GM10266 (cell line): Measurements from ENCODE around the gene TMEM132D.
"Not testable (repeated sequence)": the region's sequence is repeated elsewhere in the genome, so short reads cannot be mapped to it uniquely, and the experiment has no call there.

Experiments used
- DNase-seq: peaks from one replicate; pipeline ENCODE4 v3.0.0; 2012; ENCODE audit errors: extremely low spot score
- TF ChIP-seq, protein P1 (sequence below): IDR thresholded peaks from 2 replicates; pipeline ENCODE4 v1.5.1; 2012; ENCODE audit warnings: mild to moderate bottlenecking, low read depth; ENCODE audit not compliant: control insufficient read depth, insufficient read depth; ENCODE audit errors: missing control alignments

Gene TMEM132D

DNA sequence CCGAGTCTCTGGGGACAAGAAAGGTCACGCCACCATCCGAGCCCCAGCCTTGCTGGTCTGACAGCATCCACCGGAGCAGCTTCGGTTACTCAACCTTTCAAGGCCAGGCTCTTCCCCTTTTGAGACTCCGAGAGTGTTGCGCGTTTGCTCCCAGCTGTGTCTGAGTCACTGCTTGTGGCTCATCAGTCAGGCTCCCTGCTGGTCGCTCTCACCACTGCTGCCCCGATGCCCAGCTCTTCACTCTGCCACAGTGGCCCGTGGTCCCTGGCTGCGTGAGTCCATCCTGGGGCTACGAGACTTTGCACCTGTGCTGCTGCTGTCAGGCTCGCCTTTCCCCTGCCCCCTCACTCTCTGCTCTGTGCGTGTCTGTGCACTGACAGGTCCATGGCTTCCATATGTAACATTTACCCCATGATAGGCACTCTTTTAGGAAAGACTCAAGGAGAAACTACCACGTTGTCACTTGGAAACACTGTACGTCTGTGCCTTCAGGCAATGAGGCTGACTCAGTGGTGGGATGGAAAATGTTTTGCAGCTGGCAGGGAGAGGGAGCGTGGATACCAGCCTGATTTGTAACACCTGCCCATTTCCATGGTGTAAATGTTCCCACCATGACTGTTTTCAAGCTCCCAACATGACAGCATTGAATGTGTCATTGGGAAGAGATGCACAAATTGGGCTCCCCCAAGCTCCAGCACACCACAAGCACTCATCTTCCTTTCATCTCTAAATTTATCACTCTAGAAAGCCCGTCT lies 350.7 kb downstream of the TMEM132D start:
- TF ChIP-seq, protein P1, sequence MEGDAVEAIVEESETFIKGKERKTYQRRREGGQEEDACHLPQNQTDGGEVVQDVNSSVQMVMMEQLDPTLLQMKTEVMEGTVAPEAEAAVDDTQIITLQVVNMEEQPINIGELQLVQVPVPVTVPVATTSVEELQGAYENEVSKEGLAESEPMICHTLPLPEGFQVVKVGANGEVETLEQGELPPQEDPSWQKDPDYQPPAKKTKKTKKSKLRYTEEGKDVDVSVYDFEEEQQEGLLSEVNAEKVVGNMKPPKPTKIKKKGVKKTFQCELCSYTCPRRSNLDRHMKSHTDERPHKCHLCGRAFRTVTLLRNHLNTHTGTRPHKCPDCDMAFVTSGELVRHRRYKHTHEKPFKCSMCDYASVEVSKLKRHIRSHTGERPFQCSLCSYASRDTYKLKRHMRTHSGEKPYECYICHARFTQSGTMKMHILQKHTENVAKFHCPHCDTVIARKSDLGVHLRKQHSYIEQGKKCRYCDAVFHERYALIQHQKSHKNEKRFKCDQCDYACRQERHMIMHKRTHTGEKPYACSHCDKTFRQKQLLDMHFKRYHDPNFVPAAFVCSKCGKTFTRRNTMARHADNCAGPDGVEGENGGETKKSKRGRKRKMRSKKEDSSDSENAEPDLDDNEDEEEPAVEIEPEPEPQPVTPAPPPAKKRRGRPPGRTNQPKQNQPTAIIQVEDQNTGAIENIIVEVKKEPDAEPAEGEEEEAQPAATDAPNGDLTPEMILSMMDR, result no peak
- no peak for DNase-seq

DNA sequence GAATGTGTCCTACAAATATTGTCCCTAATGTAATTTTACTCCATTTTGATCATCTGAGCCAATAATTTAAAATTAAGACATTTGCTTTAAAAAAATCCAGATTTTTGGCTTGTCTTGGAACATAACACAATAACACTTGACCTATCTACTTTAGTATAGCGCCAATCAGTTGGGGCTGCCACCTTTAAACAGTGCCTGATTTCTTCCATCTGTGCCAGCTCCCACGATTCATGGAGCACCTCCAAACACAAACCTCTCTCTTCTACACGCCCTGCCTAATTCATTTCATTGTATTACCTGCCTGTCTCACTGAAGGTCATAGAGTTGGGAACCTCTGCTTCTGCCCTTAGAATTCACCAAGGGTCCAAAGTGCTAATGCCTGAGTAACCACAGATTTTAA lies 352.4 kb downstream of the TMEM132D start:
- TF ChIP-seq, protein P1, result no peak
- DNase-seq, result no peak

DNA sequence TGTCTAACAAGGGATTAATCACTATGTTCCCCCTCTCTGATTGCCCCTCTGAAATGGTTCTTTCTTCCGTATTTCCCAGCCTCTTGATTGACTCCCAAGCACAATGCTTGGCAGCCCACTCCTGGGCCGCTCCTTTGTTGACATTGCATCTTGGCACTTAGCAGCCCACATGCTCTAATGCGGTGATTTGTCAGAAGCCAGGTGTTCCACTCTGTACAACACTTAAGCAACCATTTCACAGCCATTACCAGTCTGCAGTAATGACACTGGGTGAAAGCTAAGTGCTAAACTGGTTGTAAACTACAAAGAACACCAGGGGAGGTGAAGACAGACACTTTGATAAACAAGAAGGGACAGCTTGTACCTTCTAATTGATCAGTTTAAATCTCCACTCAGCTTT lies 353.5 kb downstream of the TMEM132D start:
- DNase-seq, result no peak
- TF ChIP-seq, protein P1, result no peak

DNA sequence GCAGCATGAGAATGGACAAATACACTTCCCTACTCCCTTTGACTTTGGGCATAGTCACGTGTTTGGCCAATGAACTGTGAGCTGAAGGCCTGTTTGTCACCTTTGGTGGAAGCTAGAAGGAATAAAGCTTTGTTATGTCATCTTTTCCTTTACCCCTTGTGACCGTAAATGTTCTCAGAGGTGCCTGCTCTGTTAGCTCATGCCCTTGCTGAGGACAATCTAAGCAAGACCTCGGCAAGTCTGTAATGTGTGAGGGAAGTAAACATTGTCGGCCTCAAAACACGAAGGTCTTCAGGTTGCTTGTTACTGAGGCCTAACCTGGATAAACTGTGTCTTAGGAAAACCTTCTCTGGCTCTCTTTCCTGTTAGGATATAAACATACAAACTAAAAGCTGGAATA lies 354.2 kb downstream of the TMEM132D start:
- TF ChIP-seq, protein P1, result no peak
- no peak for DNase-seq

DNA sequence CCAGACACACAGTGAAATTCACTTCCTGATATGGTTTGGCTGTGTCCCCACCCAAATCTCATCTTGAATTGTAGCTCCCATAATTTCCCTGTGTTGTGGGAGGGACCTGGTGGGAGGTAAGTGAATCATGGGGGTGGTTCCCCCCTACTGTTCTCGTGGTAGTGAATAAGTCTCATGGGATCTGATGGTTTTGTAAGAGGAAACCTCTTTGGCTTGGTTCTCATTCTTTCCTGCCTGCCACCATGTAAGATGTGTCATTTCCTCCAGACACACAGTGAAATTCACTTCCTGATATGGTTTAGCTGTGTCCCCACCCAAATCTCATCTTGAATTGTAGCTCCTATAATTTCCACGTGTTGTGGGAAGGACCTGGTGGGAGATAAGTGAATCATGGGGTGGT lies 354.8 kb downstream of the TMEM132D start:
- DNase-seq, result not testable (repeated sequence)

DNA sequence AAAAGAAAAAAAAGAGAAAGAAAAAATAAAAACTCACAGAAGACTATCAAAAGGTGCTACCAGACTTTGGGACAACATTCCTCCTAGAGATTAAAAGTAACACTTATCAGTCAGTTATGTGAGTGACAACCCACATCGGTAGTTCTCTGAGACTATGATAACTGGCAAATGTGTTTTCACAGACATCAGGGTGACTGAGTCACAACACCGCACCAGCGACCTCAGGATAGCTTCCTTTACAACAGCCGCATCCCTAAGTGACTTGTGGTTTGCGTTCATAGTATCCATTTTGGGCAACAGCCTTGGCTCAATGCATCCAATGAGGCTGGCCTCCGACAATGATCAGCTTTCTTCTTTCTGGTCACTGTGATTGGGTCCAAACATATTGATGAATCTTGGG lies 359.1 kb downstream of the TMEM132D start:
- no peak for DNase-seq
- TF ChIP-seq, protein P1, result no peak

DNA sequence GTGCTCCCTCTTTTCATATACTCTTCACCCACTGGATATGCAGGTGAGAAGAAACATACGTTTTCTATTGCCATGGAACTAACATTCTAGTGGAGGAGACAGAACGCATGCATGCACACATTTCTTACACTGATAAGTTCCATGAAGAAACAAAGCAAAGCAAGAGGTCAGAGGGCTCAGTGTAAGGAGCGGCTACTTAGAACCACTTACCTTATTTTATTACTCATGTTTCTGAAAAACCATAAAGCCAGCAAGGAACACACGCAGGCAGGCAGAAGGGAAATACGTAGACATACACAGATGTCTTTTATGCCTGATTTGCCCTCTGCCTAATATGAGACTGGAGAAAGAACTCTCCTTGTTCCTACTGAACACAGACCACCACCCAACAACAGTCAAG lies 362.9 kb downstream of the TMEM132D start:
- TF ChIP-seq, protein P1, result no peak
- no peak for DNase-seq

DNA sequence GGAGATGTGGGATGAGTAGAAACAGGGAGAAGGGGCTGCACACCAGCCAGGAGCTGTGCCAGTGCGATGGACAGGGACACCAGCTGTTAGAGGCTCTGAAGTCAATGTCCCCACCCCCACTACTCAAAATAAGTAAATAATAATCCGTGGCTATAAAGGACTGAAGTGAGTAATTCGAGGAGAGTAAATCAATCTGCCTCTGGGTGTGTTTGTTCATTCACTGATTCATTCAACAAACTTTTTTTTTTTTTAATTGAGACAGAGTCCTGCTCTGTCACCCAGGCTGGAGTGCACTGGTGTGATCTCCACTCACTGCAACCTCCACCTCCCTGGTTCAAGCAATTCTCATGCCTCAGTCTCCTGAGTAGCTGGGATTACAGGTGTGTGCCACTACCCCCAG lies 363.6 kb downstream of the TMEM132D start:
- TF ChIP-seq, protein P1, result no peak
- DNase-seq, result no peak

DNA sequence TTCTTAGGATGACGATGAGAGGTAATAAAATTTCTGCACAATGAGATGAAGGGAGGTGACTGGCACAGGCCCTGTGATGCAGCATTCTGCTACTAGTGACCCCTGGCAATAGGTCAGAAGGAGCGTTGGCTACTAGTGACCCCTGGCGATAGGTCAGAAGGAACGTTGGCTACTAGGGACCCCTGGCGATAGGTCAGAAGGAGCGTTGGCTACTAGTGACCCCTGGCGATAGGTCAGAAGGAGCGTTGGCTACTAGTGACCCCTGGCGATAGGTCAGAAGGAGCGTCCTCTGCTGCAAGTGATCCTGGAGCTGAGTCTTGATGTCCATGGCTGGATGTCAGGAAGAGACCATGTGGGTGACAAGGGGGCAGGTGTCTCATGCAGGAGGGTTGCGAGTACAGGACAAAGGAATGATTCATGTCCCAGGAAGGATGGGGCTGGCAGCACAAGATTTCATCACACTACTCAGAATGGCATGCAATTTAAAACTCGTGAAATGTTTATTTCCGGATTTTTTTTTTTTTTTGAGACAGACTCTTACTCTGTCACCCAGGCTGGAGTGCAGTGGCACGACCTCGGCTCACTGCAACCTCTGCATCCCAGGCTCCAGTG lies 365.0 kb downstream of the TMEM132D start:
- not testable (repeated sequence) for DNase-seq
